ENCODE measurements around the gene TAGLN. TPM values are rescaled to one million over a fixed set of nuclear protein-coding genes. Genes with fewer than 3 reads are reported as not detected.

Gene TAGLN
- polyA plus RNA-seq, 12 donors = 65.6 to 358 (median 88.1) TPM; not detected in 1

DNA sequence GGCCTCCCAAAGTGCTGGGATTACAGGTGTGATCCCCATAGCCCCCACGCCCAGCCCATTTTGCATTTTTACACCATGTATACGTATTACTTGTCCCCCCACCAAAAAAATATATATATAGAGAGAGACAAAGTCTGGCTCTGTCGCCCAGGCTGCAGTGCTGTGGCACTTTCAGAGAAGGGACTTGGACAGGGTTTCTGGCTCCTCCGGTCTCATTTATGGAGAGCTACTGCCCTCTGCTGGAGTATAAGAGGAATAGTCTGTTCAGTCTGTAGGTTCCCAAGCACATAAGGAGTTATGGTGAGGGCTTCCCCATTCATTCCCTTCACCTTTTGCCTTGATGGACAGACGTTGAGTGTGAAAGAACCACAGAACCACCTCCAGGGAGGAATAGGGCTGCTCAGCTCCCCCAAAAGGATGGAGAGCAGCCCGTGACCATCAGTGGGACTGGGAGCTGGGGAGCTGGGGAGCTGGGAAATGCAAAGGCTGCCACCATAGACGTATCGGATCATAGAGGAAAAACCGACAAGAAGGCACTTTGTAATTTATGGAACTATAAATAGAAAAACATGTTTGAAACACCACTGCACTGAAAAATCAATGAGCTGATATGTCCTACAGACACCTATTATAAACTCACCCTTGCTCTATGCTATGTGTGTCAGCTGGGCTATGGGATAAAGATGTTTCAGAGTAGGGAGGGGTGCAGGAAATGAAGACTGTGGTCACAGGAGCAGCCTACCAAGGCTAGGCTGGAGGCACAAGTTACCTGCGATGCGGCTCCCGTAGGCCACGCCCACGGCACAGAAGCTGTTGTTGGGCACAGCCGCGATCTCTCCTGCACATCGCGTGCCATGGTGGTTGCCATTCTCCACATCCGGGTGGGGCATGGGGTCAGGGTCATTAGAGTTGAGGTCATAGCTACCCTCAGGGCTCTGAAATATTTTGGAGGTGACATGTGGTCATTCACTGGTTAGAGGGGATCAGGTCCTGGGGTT lies 27.5 kb downstream of the TAGLN start:
- peak; percentile 80 for DNase-seq

DNA sequence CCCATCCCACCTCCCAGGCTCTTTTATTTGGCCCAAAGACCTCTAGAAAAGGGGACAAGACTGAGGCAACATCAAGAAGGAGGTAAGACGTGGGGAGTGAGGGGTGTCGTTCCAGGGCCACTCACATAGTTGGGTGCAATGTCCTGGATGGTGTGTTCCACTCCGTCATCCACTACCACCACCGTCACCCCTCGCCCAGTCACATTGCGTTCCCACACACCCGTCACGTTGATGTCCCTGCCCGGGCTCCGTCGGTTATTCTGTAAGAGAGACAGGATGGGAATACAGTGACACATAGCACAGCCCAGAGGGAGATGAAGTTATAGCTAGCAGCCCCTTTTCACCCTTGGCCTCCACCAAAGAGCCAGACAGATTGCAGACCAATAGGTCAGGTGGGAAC lies 28.9 kb downstream of the TAGLN start:
- DNase-seq = no peak

DNA sequence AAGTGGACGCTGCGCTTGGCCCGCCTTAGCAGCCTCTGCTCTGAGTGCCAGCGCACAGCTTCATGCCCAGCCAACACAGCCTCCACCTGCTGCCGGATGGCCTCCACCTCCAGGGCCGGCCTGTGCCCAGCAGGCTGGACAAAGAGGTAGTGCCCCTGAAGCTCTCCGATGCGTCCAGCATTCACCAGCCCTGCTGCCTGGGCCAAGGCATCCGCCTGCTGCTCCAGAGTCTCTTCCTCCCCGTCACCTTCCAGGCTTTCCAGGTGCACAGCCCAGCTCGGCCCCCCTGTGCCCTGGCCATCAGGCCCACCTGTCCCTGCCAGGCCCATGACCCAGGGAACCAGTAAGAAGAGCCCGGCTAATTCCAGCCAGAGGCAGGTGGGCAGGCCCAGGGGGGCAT lies 30.2 kb downstream of the TAGLN start:
- DNase-seq = no peak

DNA sequence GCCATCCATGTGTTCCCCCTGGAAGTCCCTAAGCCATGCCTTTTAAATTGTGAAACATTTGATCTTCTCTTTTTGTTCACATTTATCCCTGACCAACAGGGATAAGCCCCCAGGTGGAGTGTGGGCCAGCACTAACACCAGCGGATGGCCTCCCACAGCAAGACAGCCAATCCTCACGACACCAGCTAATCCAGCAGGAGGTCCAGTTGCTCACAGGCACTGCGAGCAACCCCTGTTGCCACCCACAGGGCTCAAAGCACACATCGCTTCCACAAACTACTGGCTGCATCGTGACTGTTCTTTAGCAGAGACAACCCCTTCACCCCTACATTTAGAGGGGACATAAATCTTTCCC lies 30.7 kb downstream of the TAGLN start:
- DNase-seq = no peak

DNA sequence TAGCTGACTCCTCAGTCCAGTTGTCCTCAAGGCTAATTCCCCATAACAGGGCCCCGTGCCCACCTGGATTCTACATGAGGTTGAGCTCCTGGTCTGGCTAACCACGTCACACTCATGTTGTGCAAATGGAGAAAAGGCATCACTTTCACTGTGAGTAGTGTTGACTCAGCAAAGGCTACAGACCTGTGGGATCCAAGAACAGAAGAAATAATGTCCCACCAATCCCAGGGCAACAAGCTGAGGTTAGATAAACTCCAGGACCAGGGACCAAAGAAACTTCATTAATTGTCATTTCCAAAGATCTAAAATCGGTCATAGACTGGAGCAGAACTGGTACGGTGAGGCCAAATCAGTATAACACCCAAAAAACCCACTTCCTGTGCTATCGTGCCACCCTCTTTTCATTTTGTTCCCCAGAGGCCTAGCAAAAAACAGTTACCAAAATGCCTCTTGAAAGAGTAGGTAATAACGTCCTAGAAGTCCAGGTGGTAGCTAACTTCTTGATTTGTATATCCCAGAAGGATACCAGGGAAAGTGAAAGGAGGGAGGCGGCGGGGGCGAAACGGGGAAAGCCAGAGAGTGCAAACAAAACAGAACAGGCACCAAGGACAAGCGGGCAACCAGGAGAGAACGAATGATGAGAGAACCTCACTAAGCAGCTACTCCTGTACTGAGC lies 31.3 kb downstream of the TAGLN start:
- no peak for DNase-seq

DNA sequence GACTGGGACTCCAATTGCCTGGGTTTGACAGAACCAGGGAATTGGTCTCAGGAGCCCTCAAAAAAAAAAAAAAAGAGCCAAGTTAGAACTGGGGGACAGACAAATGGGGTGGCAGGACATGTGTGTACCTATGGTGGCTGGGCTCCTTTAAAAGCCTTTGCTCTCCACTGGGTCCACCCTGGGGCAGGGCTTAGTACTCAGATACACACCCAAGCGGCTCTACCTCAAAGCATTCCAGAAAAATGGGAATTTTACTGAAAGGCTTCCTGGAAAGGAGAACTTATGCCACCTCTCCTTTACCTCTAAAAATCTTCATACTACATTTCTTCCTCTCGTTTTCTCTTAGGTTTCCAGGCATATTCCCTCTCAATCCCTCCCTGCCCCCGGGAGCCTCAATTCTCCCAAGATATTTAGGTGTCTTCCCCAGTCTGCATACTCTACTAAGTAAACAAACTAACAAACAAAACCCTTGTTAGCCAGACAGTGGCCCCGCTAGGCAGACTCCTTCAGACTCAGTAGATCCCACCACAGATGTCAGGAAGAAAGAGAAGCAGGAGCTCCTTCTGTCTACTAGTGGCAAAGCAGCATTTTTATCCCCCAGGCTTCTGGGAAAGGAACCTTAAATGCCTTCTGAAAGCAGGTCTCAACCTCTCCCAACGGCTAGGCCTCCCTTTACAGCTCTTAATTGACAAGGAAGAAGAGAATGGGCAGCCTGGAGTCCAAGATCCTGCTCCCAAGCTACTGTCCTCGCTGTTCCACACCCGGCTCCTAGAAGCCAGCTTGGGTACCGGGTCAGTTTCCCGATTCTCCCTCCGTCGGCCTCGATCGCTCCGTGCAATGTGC lies 32.0 kb downstream of the TAGLN start:
- DNase-seq = no peak

DNA sequence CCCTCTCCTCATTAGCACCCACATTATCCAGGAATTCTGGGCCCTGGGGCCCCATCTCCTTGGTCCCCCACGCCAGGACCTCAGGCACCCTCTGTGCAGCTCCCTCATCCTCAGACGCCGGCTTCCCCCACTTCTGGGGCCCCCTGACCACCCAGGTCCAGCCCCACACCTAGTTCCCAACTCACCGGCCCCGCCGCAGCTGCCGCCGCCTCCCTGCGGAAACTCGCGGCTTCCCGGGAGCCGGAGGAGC lies 32.6 kb downstream of the TAGLN start, which contains the start of gene PCSK7:
PCSK7 (minus strand) TSS at position 232 of the 250 bp plus-strand sequence. CDS start 2,229 bp downstream, outside the sequence.
- DNase-seq = no peak

DNA sequence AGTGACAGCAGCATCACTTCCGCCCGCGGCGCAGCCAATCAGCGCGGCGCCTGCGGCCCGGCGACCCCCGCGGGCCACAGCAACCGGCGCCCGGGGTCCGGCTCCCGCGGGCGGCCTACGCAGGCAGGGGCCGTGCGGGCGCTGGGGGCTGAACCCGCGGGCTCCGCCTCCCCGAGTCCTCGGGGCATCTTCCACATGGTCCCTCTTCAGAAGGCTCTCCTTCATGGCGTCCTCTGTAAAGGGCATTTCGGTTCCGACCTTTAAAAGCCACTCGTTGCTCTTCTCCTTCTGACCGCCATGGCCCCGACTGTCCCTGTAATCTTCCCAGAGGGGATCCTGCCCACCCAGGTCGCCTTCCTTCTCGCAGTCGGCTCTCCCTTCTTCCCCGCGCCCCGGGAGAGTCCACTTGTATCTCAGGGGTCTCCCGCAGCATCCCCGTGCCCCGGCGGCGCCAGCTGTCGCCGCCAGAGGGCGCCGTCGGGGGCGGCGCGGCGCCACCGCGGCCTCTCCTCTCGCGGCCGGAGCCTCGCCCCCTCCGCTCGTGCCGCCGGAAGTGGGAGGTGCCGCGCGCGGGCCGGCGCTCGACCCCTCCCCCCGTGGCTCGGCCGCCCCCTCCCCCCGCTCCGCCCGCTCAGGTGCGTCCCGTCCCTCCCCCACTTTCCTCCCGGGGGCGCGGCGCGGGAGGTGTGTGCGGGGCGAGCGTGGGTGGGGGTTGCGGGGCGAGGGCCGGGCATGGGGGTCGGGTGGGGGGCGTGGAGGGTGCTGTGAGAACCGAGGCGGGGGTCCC lies 33.1 kb downstream of the TAGLN start, which contains the start of gene RNF214:
RNF214 (plus strand) TSS at position 580 of the 787 bp plus-strand sequence. CDS start 1,602 bp downstream, outside the sequence.
- peak; percentile 79 for DNase-seq

DNA sequence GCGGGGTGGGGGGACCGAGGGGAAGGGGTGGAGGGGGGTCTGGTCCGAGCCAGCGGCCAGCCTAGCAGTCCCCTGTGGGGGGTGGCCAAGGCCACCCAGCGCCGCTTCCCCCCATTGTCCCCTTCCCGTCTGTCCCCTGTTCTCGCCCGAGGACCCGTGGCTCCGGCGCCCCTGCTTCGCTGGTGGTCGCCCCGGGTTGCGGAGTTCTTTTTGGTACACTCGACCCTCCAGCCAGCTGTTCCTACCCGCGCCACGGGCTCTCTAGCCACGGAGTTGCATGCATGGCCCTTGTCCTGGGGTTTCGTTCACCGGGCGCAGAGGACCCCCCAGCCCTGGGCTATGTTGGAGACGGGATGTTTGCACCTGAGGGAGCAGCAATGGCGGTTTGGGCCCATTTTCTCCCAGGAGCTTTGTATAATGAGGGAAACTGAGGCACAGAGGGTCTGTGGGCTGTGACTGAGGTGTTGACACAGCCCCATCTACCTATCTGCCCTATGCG lies 33.8 kb downstream of the TAGLN start:
- DNase-seq = no peak

DNA sequence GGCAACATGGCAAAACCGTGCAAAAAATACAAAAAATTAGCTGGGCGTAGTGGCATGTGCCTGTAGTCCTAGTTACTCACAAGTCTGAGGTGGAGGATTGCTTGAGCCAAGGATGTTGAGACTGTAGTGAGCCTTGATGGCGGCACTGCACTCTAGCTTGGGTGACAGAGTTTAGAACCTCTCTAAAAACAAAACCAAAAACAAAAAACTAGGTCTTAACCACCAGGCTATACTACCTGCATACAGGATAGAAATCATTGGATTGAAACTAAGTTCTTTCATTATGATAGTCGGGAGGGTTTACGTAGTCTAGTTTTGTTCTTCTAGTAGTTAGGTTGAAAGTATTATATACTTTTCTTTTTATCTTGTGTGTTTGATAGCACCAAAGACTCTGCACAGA lies 39.1 kb downstream of the TAGLN start:
- DNase-seq = no peak

DNA sequence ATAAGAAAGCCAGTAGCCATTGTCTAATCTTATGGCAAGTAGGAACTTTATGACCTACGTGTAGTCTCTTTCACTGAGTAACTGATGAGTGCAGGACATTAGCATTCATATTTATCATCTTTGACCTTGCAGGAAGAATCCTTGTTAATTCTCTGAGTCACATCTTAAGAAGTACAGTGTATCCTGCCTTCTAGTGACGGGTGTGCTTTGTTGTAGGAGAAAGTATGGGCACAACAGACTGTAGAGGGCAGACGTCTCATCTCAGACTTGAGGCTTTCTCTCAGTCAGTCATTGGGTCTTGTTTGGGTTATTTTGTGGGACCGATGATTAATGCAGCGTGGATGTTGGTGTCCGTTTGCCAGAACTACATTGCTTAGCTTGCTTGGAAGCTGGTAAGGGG lies 40.1 kb downstream of the TAGLN start:
- no peak for DNase-seq

DNA sequence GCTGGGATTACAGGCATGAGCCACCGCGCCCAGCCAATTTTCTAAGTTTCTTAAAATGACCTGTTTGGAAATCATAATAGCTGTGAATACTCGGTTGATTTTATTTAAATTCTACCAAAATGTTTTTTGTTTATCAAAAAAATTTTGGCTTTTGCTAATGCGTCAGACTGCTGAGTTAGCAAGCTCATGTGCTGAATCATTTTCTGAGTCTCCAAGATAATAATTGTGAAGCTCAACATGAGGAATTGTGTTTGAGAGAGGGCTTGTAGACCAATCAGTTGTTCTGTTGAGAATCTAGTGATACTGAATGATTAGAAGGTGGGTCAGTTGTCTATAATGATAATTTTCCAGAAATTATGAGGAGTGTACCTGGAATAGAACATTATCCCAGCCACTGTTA lies 49.2 kb downstream of the TAGLN start:
- no peak for DNase-seq

DNA sequence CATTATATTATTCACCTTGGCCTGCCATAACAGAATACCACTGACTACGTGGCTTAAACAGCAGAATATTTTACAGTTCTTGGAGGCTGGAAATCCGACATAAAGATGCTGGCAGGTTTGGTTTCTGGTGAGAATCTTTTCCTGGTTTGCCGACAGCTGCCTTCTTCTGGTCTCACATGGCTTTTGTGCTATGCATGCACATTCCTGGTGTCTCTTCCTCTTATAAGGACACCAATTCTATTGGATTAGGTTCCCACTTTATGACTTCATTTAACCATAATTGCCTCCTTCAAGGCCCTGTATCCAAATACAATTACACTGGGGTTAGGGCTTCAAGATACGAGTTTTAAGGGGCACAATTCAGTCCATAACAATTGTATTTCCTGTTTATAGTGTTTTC lies 50.4 kb downstream of the TAGLN start:
- no peak for DNase-seq

DNA sequence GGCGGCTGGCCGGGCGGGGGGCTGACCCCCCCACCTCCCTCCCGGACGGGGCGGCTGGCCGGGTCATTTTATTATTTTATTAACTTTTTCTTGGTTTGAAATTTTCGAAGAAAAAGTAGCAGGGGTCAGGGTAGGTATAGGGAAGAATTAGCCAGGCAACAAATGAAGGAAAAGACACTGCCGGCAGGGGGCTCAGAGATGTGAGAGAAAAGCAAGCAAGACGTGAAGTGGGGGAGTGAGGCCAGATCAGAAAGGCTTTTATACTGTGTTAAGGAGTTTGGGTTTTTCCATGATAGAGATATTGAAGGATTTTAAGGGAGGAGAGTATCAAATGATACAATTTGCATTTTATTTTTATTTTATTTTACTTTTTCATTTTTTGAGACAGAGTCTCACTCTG lies 52.3 kb downstream of the TAGLN start:
- no peak for DNase-seq

DNA sequence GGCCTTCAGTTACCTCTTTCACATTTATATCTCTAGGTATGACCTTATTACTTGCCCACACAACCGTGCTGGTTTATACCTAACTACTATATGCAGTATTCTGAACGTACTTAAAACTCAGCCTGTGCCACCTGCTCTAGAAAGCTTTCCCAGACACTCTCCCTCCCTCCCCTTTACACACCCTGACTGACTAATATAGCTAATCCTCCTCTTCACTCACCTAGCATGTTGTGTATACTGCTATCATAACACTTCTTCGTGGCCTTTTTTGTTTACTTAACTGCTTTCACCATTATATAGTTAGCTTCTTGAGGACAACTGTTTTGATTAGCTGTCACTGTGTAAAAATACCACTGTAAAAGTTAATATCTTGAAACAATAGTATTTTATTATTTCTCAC lies 56.8 kb downstream of the TAGLN start:
- DNase-seq = no peak

DNA sequence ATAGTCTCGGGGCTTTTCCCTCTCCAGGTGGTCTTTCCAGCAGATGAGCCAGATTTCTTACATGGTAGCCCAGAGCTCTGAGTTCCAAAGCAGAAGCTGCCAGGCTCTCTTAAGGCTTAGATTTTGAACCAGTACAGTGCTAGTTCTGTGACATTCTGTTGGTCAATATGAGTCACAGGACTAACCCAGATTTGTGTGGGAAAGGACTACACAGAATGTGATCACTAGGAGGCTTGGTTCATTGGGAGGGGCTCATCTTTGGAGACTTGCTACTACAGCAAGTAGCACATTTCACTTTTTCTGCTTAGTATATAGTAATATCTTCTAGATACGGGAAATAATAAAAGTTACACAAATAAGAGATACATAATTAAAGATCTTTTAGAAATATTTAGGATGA lies 57.4 kb downstream of the TAGLN start:
- no peak for DNase-seq

Other genes starting within 250 kb of the TAGLN start
- 10 to 100 TPM in 11 of 12 donors, not detected in 1; 27.5 to 46.1 (median 38.5) TPM for gene SIK3, start 100.9 kb upstream of the TAGLN start, polyA plus RNA-seq (ENCODE audit: insufficient read length in 12 of 12)
- 100 to 1,000 TPM in 1 of 12 donors, 10 to 100 TPM in 11; 45.3 to 201 (median 54.4) TPM for gene PAFAH1B2, start 55.1 kb upstream of the TAGLN start, polyA plus RNA-seq (ENCODE audit: insufficient read length in 12 of 12)
- 10 to 100 TPM in 11 of 12 donors, not detected in 1; 24.6 to 41.0 (median 36.3) TPM for gene SIDT2, start 20.6 kb upstream of the TAGLN start, polyA plus RNA-seq (ENCODE audit: insufficient read length in 12 of 12)
- 10 to 100 TPM; 17.1 to 58.7 (median 27.3) TPM for gene PCSK7, start 32.7 kb downstream of the TAGLN start, polyA plus RNA-seq (ENCODE audit: insufficient read length in 12 of 12)
- gene RNF214, start 33.3 kb downstream of the TAGLN start, polyA plus RNA-seq (ENCODE audit: insufficient read length in 12 of 12) = 10 to 100 TPM in 11 of 12 donors, not detected in 1; 16.7 to 28.8 (median 19.3) TPM
- gene BACE1-AS, start 92.0 kb downstream of the TAGLN start, polyA plus RNA-seq (ENCODE audit: insufficient read length in 12 of 12) = 10 to 100 TPM in 11 of 12 donors, not detected in 1; 10.4 to 20.1 (median 14.3) TPM
- gene BACE1, start 116.9 kb downstream of the TAGLN start, polyA plus RNA-seq (ENCODE audit: insufficient read length in 12 of 12) = 10 to 100 TPM in 11 of 12 donors, not detected in 1; 31.3 to 43.1 (median 38.6) TPM
- gene CEP164, start 128.5 kb downstream of the TAGLN start, polyA plus RNA-seq (ENCODE audit: insufficient read length in 12 of 12) = 10 to 100 TPM in 11 of 12 donors, not detected in 1; 10.9 to 29.2 (median 12.6) TPM

Measured in muscle of arm (tissue), 12 donors.